ENCODE results near the gene ATXN7L2.
A peak's percentile ranks its signal among the peaks of the same experiment; 100 is the strongest.

The ATXN7L2 gene

DNA sequence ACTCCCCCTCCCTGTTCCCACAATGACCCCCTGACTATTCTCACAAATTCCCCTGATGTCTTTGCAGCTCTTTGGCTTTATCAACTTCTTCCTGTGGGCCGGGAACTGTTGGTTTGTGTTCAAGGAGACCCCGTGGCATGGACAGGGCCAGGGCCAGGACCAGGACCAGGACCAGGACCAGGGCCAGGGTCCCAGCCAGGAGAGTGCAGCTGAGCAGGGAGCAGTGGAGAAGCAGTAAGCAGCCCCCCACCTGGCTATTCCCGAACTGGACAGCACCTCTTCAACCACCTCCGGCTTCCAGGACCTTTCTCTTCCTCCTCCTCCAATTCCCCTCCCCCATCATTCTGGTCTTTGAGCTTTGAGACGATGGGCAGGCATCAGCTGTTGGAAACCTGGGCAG lies 4.4 kb upstream of the ATXN7L2 start:
- peaks cover 4 to 5% of the 10 kb centered on the region in 2 donors for H3K4me1 ChIP-seq (ENCODE audit: control insufficient read depth in 2 of 2, insufficient read depth in 1 of 2, low read depth in 1 of 2, low read length in 2 of 2)
- no peak overlapping the region for H3K4me2 ChIP-seq (ENCODE audit: insufficient read depth, low read length, poor library complexity, severe bottlenecking)
- no peak overlapping the region for H3K4ac ChIP-seq (ENCODE audit: low read length)
- H4K8ac ChIP-seq (ENCODE audit: low read depth, low read length) = no peak overlapping the region
- no peak overlapping the region for H3K18ac ChIP-seq (ENCODE audit: low read length)
- H3K27me3 ChIP-seq (ENCODE audit: control insufficient read depth in 3 of 3, insufficient read depth in 3 of 3, low read depth in 1 of 3, low read length in 3 of 3) = peaks cover 0 to 78% (median 17%) of the 10 kb centered on the region in 3 experiments
- H3K9ac ChIP-seq (ENCODE audit: low read depth, low read length, poor library complexity) = no peak overlapping the region
- no peaks in the 10 kb centered on the region for H3K9me3 ChIP-seq (replicated peaks in 1 of 2; ENCODE audit: control insufficient read depth in 2 of 2, insufficient read depth in 1 of 2, low read depth in 1 of 2, low read length in 2 of 2)
- H4K91ac ChIP-seq (ENCODE audit: low read depth, low read length, poor library complexity) = no peak overlapping the region
- H2BK120ac ChIP-seq (ENCODE audit: low read depth, low read length) = no peak overlapping the region
- DNase-seq (ENCODE audit: low spot score) = no peak
- no peak overlapping the region for H3K14ac ChIP-seq (ENCODE audit: low read length)
- no peak overlapping the region for H3K23ac ChIP-seq (ENCODE audit: low read depth, low read length, poor library complexity)
- H3K27ac ChIP-seq (replicated peaks; ENCODE audit: low read length) = no peak overlapping the region
- H3K36me3 ChIP-seq (replicated peaks in 1 of 2; ENCODE audit: control insufficient read depth in 2 of 2, insufficient read depth in 2 of 2, low read length in 2 of 2) = no peaks in the 10 kb centered on the region
- no peak overlapping the region for H2BK12ac ChIP-seq (ENCODE audit: low read length)
- H2BK15ac ChIP-seq (ENCODE audit: low read length) = no peak overlapping the region
- H2AFZ ChIP-seq (ENCODE audit: low read length) = no peak overlapping the region
- no peak overlapping the region for H2AK5ac ChIP-seq (ENCODE audit: low read depth, low read length)
- WGBS, 2 donors (ENCODE audit: extremely low coverage in 2 of 2, insufficient read length in 2 of 2, insufficient replicate concordance in 1 of 2) = no CpG with 5 or more reads among the region's 5 CpGs
- no peak overlapping the region for H3K4me3 ChIP-seq (ENCODE audit: low read length in 2 of 2)
- no peaks in the 10 kb centered on the region for H3K79me1 ChIP-seq (ENCODE audit: low read depth, low read length)
- H2BK5ac ChIP-seq (ENCODE audit: low read length) = no peak overlapping the region

DNA sequence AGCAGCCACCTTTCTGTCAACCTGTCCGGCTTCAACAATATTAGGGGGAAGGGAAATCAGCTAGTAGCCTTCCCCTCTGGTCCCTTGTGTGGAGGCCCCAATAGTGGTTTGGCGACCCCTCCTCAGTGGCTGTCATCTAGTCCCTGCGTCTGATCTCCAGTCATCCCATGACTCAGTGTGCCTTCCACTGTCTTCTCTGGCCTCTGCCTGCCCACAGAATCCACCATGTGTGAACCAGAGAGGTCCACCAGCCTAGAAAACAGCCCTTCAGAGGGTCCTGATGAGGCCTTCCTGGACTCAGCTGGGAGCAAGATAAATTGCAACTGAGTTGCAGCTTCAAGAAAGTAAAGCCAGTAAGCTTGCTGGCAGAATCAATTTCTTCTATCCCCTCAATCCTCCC lies 3.8 kb upstream of the ATXN7L2 start:
- H3K27me3 ChIP-seq (ENCODE audit: control insufficient read depth in 3 of 3, insufficient read depth in 3 of 3, low read depth in 1 of 3, low read length in 3 of 3) = peaks cover 0 to 73% (median 17%) of the 10 kb centered on the region in 3 experiments
- WGBS, 2 donors (ENCODE audit: extremely low coverage in 2 of 2, insufficient read length in 2 of 2, insufficient replicate concordance in 1 of 2) = no CpG with 5 or more reads among the region's 3 CpGs

GRCh38 chr1:109481646-109482045 lies 2.1 kb upstream of the ATXN7L2 start:
- Histone ChIP-seq H3K9me3 (replicated peaks in 1 of 2; ENCODE audit: control insufficient read depth in 2 of 2, insufficient read depth in 1 of 2, low read depth in 1 of 2, low read length in 2 of 2) (no peaks in the 10 kb centered on the region), H2AFZ (ENCODE audit: low read length) (peak overlapping the region; percentile 63), H2BK12ac (ENCODE audit: low read length) (no peak overlapping the region), H3K4me3 (ENCODE audit: low read length in 2 of 2) (no peak overlapping the region), H3K18ac (ENCODE audit: low read length) (no peak overlapping the region), H3K14ac (ENCODE audit: low read length) (no peak overlapping the region), H3K23ac (ENCODE audit: low read depth, low read length, poor library complexity) (no peak overlapping the region), H2BK15ac (ENCODE audit: low read length) (no peak overlapping the region), H3K36me3 (replicated peaks in 1 of 2; ENCODE audit: control insufficient read depth in 2 of 2, insufficient read depth in 2 of 2, low read length in 2 of 2) (peaks cover 0 to 7% of the 10 kb centered on the region in 2 donors), H3K27me3 (ENCODE audit: control insufficient read depth in 3 of 3, insufficient read depth in 3 of 3, low read depth in 1 of 3, low read length in 3 of 3) (peaks cover 0 to 56% (median 16%) of the 10 kb centered on the region in 3 experiments), H3K4me1 (ENCODE audit: control insufficient read depth in 2 of 2, insufficient read depth in 1 of 2, low read depth in 1 of 2, low read length in 2 of 2) (peaks cover 10 to 12% of the 10 kb centered on the region in 2 donors), H2AK5ac (ENCODE audit: low read depth, low read length) (no peak overlapping the region), H2BK5ac (ENCODE audit: low read length) (no peak overlapping the region), H2BK120ac (ENCODE audit: low read depth, low read length) (no peak overlapping the region), H4K91ac (ENCODE audit: low read depth, low read length, poor library complexity) (no peak overlapping the region), H3K27ac (replicated peaks; ENCODE audit: low read length) (no peak overlapping the region), H3K4ac (ENCODE audit: low read length) (no peak overlapping the region), H3K4me2 (ENCODE audit: insufficient read depth, low read length, poor library complexity, severe bottlenecking) (no peak overlapping the region), H4K8ac (ENCODE audit: low read depth, low read length) (no peak overlapping the region), H3K9ac (ENCODE audit: low read depth, low read length, poor library complexity) (no peak overlapping the region), H3K79me1 (ENCODE audit: low read depth, low read length) (peaks cover 2% of the 10 kb centered on the region)
- no CpG with 5 or more reads among the region's 2 CpGs for WGBS, 2 donors (ENCODE audit: extremely low coverage in 2 of 2, insufficient read length in 2 of 2, insufficient replicate concordance in 1 of 2)
- no peak for DNase-seq (ENCODE audit: low spot score)

More for the DNA sequence above, 3.8 kb upstream of the ATXN7L2 start:
- no peak overlapping the region for H2BK120ac ChIP-seq (ENCODE audit: low read depth, low read length)
- H3K9me3 ChIP-seq (replicated peaks in 1 of 2; ENCODE audit: control insufficient read depth in 2 of 2, insufficient read depth in 1 of 2, low read depth in 1 of 2, low read length in 2 of 2) = no peaks in the 10 kb centered on the region
- no peak overlapping the region for H3K4me3 ChIP-seq (ENCODE audit: low read length in 2 of 2)
- peaks cover 2% of the 10 kb centered on the region for H3K79me1 ChIP-seq (ENCODE audit: low read depth, low read length)
- no peak overlapping the region for H2BK12ac ChIP-seq (ENCODE audit: low read length)
- H2BK5ac ChIP-seq (ENCODE audit: low read length) = no peak overlapping the region
- H2AFZ ChIP-seq (ENCODE audit: low read length) = no peak overlapping the region
- H3K4ac ChIP-seq (ENCODE audit: low read length) = no peak overlapping the region
- H3K14ac ChIP-seq (ENCODE audit: low read length) = no peak overlapping the region
- no peak overlapping the region for H3K23ac ChIP-seq (ENCODE audit: low read depth, low read length, poor library complexity)
- no peak overlapping the region for H4K91ac ChIP-seq (ENCODE audit: low read depth, low read length, poor library complexity)
- no peak overlapping the region for H3K9ac ChIP-seq (ENCODE audit: low read depth, low read length, poor library complexity)
- H3K18ac ChIP-seq (ENCODE audit: low read length) = no peak overlapping the region
- no peak overlapping the region for H2AK5ac ChIP-seq (ENCODE audit: low read depth, low read length)
- no peaks in the 10 kb centered on the region for H3K36me3 ChIP-seq (replicated peaks in 1 of 2; ENCODE audit: control insufficient read depth in 2 of 2, insufficient read depth in 2 of 2, low read length in 2 of 2)
- peaks cover 8 to 9% of the 10 kb centered on the region in 2 donors for H3K4me1 ChIP-seq (ENCODE audit: control insufficient read depth in 2 of 2, insufficient read depth in 1 of 2, low read depth in 1 of 2, low read length in 2 of 2)
- no peak overlapping the region for H2BK15ac ChIP-seq (ENCODE audit: low read length)
- H4K8ac ChIP-seq (ENCODE audit: low read depth, low read length) = no peak overlapping the region
- no peak overlapping the region for H3K27ac ChIP-seq (replicated peaks; ENCODE audit: low read length)
- DNase-seq (ENCODE audit: low spot score) = no peak
- H3K4me2 ChIP-seq (ENCODE audit: insufficient read depth, low read length, poor library complexity, severe bottlenecking) = no peak overlapping the region

GRCh38 chr1:109482242-109482641 lies 1.5 kb upstream of the ATXN7L2 start:
- H3K9ac ChIP-seq (ENCODE audit: low read depth, low read length, poor library complexity) = no peak overlapping the region
- no peak overlapping the region for H4K8ac ChIP-seq (ENCODE audit: low read depth, low read length)
- H2AK5ac ChIP-seq (ENCODE audit: low read depth, low read length) = no peak overlapping the region
- no peak overlapping the region for H3K23ac ChIP-seq (ENCODE audit: low read depth, low read length, poor library complexity)
- H2AFZ ChIP-seq (ENCODE audit: low read length) = no peak overlapping the region
- H3K4me2 ChIP-seq (ENCODE audit: insufficient read depth, low read length, poor library complexity, severe bottlenecking) = no peak overlapping the region
- no peak for DNase-seq (ENCODE audit: low spot score)
- no peak overlapping the region for H3K4ac ChIP-seq (ENCODE audit: low read length)
- H2BK12ac ChIP-seq (ENCODE audit: low read length) = no peak overlapping the region
- peaks cover 2% of the 10 kb centered on the region for H3K79me1 ChIP-seq (ENCODE audit: low read depth, low read length)
- H2BK5ac ChIP-seq (ENCODE audit: low read length) = no peak overlapping the region
- H3K27ac ChIP-seq (replicated peaks; ENCODE audit: low read length) = no peak overlapping the region
- H2BK120ac ChIP-seq (ENCODE audit: low read depth, low read length) = no peak overlapping the region
- no peaks in the 10 kb centered on the region for H3K9me3 ChIP-seq (replicated peaks in 1 of 2; ENCODE audit: control insufficient read depth in 2 of 2, insufficient read depth in 1 of 2, low read depth in 1 of 2, low read length in 2 of 2)
- peaks cover 0 to 12% of the 10 kb centered on the region in 2 donors for H3K36me3 ChIP-seq (replicated peaks in 1 of 2; ENCODE audit: control insufficient read depth in 2 of 2, insufficient read depth in 2 of 2, low read length in 2 of 2)
- no peak overlapping the region for H3K18ac ChIP-seq (ENCODE audit: low read length)
- H3K4me3 ChIP-seq (ENCODE audit: low read length in 2 of 2) = no peak overlapping the region
- H3K27me3 ChIP-seq (ENCODE audit: control insufficient read depth in 3 of 3, insufficient read depth in 3 of 3, low read depth in 1 of 3, low read length in 3 of 3) = peaks cover 0 to 52% (median 16%) of the 10 kb centered on the region in 3 experiments
- H4K91ac ChIP-seq (ENCODE audit: low read depth, low read length, poor library complexity) = no peak overlapping the region
- peaks cover 10 to 12% of the 10 kb centered on the region in 2 donors for H3K4me1 ChIP-seq (ENCODE audit: control insufficient read depth in 2 of 2, insufficient read depth in 1 of 2, low read depth in 1 of 2, low read length in 2 of 2)
- H2BK15ac ChIP-seq (ENCODE audit: low read length) = no peak overlapping the region
- no peak overlapping the region for H3K14ac ChIP-seq (ENCODE audit: low read length)

All from neuronal stem cell (in vitro differentiated cells).